Measurements from ENCODE around the gene SIN3A. TPM values are rescaled to one million over a fixed set of nuclear protein-coding genes. Genes with fewer than 3 reads are reported as not detected.
A peak's percentile ranks its signal among the peaks of the same experiment; 100 is the strongest.
"Not testable (repeated sequence)": the region's sequence is repeated elsewhere in the genome, so short reads cannot be mapped to it uniquely, and the experiment has no call there.

SIN3A gene
- total RNA-seq, 8 experiments from 2014 or later: 14.6 to 62.6 (median 26.3) TPM

- ATAC-seq (replicated peaks in 6 of 8); H3K4me1 ChIP-seq (replicated peaks in 1 of 2); H3K27ac ChIP-seq; in situ Hi-C loops (cut with MboI; ENCODE audit: low pct_unique_long_range_greater_than_20kb in 2 of 9, low sequenced_read_pairs in 9 of 9, unreplicated experiment in 9 of 9); H3K4me3 ChIP-seq: not testable (repeated sequence)
- 80 to 100% (median 94%) methylated on average over 2 to 8 of the region's 10 CpGs; no CpG with 5 or more reads in 2 of the 10 experiments for WGBS, 10 experiments
Measured at GRCh38 chr15:75445324-75445723, 6.2 kb downstream of the SIN3A start.

DNA sequence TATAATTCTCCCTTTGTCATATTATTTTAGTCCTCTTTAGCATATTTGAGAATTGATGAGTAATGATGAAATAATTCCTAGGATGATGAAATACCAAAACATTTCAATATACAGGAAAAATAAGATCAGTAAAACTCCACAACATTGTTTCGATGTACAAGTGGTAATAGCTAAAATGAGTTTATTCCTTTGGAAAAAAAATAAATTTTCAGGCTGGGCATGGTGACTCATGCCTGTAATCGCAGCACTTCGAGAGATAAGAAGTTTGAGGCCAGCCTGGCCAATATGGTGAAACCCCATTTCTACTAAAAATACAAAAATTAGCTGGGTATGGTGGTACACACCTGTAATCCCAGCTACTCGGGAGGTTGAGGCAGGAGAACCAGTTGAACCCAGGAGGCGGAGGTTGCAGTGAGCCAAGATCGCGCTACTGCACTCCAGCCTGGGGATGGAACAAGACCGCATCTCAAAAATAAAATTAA, 7.5 kb downstream of the SIN3A start:
- H3K4me1 ChIP-seq (replicated peaks in 1 of 2); H3K4me3 ChIP-seq; in situ Hi-C loops (cut with MboI; ENCODE audit: low pct_unique_long_range_greater_than_20kb in 2 of 9, low sequenced_read_pairs in 9 of 9, unreplicated experiment in 9 of 9); H3K27ac ChIP-seq: not testable (repeated sequence)
- 68 to 100% (median 95%) methylated on average over 2 to 8 of the region's 8 CpGs; no CpG with 5 or more reads in 1 of the 10 experiments for WGBS, 10 experiments
- peak in 1 of 8 experiments; percentile 46 for ATAC-seq (replicated peaks in 6 of 8)

GRCh38 chr15:75437721-75438120, 13.8 kb downstream of the SIN3A start:
- H3K4me1 ChIP-seq (replicated peaks in 1 of 2): no peaks in the 10 kb centered on the region
- ATAC-seq (replicated peaks in 6 of 8): no peak
- H3K27ac ChIP-seq: no peak overlapping the region
- in situ Hi-C loops (cut with MboI; ENCODE audit: low pct_unique_long_range_greater_than_20kb in 2 of 9, low sequenced_read_pairs in 9 of 9, unreplicated experiment in 9 of 9): no loop called here
- WGBS, 10 experiments: 85 to 100% (median 100%) methylated on average over 1 to 4 of the region's 4 CpGs; no CpG with 5 or more reads in 1 of the 10 experiments
- H3K4me3 ChIP-seq: no peak overlapping the region

- Histone ChIP-seq H3K4me3 (no peak overlapping the region), H3K27ac (no peak overlapping the region), H3K4me1 (replicated peaks in 1 of 2) (no peaks in the 10 kb centered on the region)
- ATAC-seq (replicated peaks in 6 of 8): peak in 3 of 8 experiments; percentile 32 to 95 (median 79)
- in situ Hi-C loops (cut with MboI; ENCODE audit: low pct_unique_long_range_greater_than_20kb in 2 of 9, low sequenced_read_pairs in 9 of 9, unreplicated experiment in 9 of 9): no loop called here
- WGBS, 10 experiments: 50 to 100% (median 80%) methylated on average over 1 to 5 of the region's 5 CpGs; no CpG with 5 or more reads in 5 of the 10 experiments
Measured at GRCh38 chr15:75436881-75437280, 14.6 kb downstream of the SIN3A start.

DNA sequence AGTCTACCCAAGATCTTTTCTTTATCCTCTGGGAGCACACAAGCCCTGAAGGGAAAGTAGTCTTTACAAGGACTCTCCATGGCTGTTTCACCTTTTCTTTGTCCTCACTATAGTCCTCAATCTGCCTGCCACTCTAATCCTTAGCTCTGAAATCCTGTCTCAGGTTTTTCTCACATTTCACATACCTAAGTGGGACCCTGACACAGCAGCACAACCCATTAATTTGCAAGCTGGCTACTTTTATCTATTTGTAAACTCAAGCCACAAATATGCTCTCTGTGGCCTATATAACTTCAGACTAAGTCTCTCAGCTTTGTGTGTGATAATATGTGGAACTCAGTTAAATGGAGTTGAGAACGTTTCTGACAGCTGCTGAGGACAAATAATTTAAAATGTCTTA, 19.8 kb downstream of the SIN3A start:
- ATAC-seq (replicated peaks in 6 of 8): no peak
- in situ Hi-C loops (cut with MboI; ENCODE audit: low pct_unique_long_range_greater_than_20kb in 2 of 9, low sequenced_read_pairs in 9 of 9, unreplicated experiment in 9 of 9): no loop called here
- H3K27ac ChIP-seq: no peak overlapping the region

DNA sequence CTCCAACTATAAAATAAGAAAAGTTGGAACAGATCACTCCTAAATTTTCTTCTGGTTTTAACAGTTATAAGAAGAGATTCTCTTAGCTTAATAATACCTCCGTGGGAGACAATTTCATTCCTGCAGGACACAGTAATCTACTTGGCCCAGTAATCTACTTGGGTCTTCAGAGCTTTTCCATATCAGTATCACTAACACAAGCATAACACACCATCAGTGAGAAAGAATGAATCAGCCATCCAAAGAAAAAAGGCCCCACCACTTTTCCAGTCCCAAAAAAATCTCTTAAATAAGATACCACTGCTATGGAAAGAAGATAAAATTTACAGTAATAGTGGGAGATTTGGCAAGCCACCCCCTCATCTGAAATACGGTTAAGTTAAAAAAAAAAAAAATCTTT, 20.2 kb downstream of the SIN3A start:
- Histone ChIP-seq H3K4me3 (no peak overlapping the region), H3K4me1 (replicated peaks in 1 of 2) (no peaks in the 10 kb centered on the region), H3K27ac (no peak overlapping the region)
- whole genome bisulfite sequencing, 10 experiments: 80 to 100% (median 94%) methylated on average over 1 to 2 of the region's 2 CpGs; no CpG with 5 or more reads in 1 of the 10 experiments
- ATAC-seq (replicated peaks in 6 of 8): no peak
- in situ Hi-C loops (cut with MboI; ENCODE audit: low pct_unique_long_range_greater_than_20kb in 2 of 9, low sequenced_read_pairs in 9 of 9, unreplicated experiment in 9 of 9): no loop called here

More for the DNA sequence above, 19.8 kb downstream of the SIN3A start:
- no peaks in the 10 kb centered on the region for H3K4me1 ChIP-seq (replicated peaks in 1 of 2)
- 43 to 80% (median 69%) methylated on average over 1 of the region's 1 CpG; no CpG with 5 or more reads in 6 of the 10 experiments for WGBS, 10 experiments
- no peak overlapping the region for H3K4me3 ChIP-seq

DNA sequence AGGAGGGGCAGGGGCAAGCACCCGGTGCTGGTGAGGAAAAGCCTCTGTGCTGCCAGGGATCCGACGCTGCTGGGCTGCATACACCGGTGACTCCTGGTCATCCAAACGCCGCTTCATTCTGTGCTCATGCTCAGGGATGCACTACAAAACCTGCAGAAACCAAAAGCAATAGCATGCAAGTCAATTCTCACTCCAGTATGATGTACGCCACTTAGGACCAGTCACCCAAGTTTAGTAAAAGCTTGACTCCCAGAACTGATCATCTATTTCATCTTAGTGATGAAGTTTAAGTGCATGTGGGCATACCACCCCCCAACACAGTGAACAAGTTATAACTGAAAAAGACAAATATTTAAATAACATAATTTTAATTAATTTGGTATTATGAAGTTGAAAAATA, 21.2 kb downstream of the SIN3A start:
- no peaks in the 10 kb centered on the region for H3K4me1 ChIP-seq (replicated peaks in 1 of 2)
- no peak overlapping the region for H3K4me3 ChIP-seq
- WGBS, 10 experiments: 40 to 100% (median 96%) methylated on average over 1 to 6 of the region's 7 CpGs; no CpG with 5 or more reads in 3 of the 10 experiments
- no peak for ATAC-seq (replicated peaks in 6 of 8)
- no peak overlapping the region for H3K27ac ChIP-seq
- in situ Hi-C loops (cut with MboI; ENCODE audit: low pct_unique_long_range_greater_than_20kb in 2 of 9, low sequenced_read_pairs in 9 of 9, unreplicated experiment in 9 of 9): no loop called here

- H3K4me3 ChIP-seq: no peak overlapping the region
- 88 to 100% (median 93%) methylated on average over 2 to 3 of the region's 3 CpGs; no CpG with 5 or more reads in 1 of the 10 experiments for WGBS, 10 experiments
- H3K4me1 ChIP-seq (replicated peaks in 1 of 2): no peaks in the 10 kb centered on the region
- H3K27ac ChIP-seq: no peak overlapping the region
- no peak for ATAC-seq (replicated peaks in 6 of 8)
- in situ Hi-C loops (cut with MboI; ENCODE audit: low pct_unique_long_range_greater_than_20kb in 2 of 9, low sequenced_read_pairs in 9 of 9, unreplicated experiment in 9 of 9): no loop called here
Measured at GRCh38 chr15:75428152-75428551, 23.3 kb downstream of the SIN3A start.

DNA sequence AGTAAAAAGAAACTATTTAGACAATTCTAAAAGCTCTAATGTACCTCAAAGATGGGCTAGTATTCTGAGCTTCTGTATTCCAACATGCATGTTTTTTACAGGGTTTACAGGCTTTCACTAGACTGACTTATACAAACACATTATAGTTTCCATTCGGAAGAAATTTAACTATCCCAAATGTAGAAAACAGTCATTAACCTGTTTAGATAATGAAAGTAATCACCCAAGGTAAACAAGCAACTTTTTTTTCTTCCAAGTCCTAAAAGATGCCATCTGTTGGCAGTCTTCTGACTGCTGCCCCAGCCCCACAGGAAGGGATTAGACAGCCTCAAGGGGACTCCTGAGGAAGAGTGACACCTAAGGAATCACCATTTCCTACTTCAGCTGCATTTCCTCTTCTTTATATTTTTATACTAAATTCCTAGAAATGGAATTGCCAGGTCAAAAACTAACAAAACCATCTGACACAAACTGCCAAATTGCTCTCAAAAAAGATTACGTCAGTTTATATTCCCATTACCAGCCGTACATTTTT, 25.5 kb downstream of the SIN3A start:
- in situ Hi-C loops (cut with MboI; ENCODE audit: low pct_unique_long_range_greater_than_20kb in 2 of 9, low sequenced_read_pairs in 9 of 9, unreplicated experiment in 9 of 9): no loop called here
- no peak overlapping the region for H3K27ac ChIP-seq
- ATAC-seq (replicated peaks in 6 of 8): no peak

DNA sequence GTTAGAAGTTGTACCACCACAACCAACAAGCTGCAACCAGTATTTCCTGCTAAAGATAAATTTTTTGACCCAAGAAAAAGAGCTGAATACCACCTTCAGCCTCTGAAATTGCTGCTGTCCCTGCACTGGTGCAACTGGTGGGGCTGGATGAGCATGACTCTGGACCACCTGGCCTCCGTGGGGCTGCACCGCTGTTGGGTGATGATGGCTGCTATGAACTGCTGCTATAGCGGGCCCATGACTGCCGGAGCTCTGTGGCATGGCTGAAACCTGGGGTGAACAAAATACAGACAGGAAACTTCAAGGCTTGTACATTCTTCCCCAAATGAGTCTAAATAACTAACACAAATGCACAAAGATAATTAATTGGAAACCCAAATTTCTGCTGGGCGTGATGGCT, 28.9 kb downstream of the SIN3A start:
- WGBS, 10 experiments: 93 to 100% (median 95%) methylated on average over 2 to 5 of the region's 5 CpGs; no CpG with 5 or more reads in 5 of the 10 experiments
- no peak overlapping the region for H3K27ac ChIP-seq
- no peak overlapping the region for H3K4me3 ChIP-seq
- in situ Hi-C loops (cut with MboI; ENCODE audit: low pct_unique_long_range_greater_than_20kb in 2 of 9, low sequenced_read_pairs in 9 of 9, unreplicated experiment in 9 of 9): no loop called here
- no peak for ATAC-seq (replicated peaks in 6 of 8)
- H3K4me1 ChIP-seq (replicated peaks in 1 of 2): no peaks in the 10 kb centered on the region

More for the DNA sequence above, 25.5 kb downstream of the SIN3A start:
- Histone ChIP-seq H3K4me3 (no peak overlapping the region), H3K4me1 (replicated peaks in 1 of 2) (no peaks in the 10 kb centered on the region)
- 70 to 100% (median 95%) methylated on average over 1 to 3 of the region's 3 CpGs; no CpG with 5 or more reads in 2 of the 10 experiments for WGBS, 10 experiments

GRCh38 chr15:75420698-75421097, 30.8 kb downstream of the SIN3A start:
- Histone ChIP-seq H3K4me3 (no peak overlapping the region), H3K27ac (no peak overlapping the region), H3K4me1 (replicated peaks in 1 of 2) (no peaks in the 10 kb centered on the region)
- in situ Hi-C loops (cut with MboI; ENCODE audit: low pct_unique_long_range_greater_than_20kb in 2 of 9, low sequenced_read_pairs in 9 of 9, unreplicated experiment in 9 of 9): no loop called here
- ATAC-seq (replicated peaks in 6 of 8): no peak

DNA sequence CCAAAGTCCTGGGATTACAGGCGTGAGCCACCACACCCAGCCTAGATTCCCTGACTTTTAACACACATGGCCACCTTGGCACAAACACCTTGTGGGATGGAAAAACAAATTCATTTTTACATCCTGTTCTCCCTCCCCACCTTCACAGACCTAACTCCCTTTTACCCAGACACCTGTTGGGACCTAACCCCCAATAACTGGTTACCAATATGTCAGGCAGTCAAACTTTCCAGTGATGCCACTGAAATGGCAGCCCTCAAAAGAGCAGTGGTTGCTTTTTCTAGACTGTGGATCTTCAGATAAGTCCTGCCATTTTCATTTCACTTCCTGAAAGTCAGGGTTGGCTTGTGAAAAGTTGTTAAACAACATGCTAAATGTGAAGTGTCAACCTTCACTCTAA, 34.9 kb downstream of the SIN3A start:
- Histone ChIP-seq H3K4me3 (no peak overlapping the region), H3K27ac (no peak overlapping the region), H3K4me1 (replicated peaks in 1 of 2) (no peaks in the 10 kb centered on the region)
- in situ Hi-C loops (cut with MboI; ENCODE audit: low pct_unique_long_range_greater_than_20kb in 2 of 9, low sequenced_read_pairs in 9 of 9, unreplicated experiment in 9 of 9): no loop called here
- no peak for ATAC-seq (replicated peaks in 6 of 8)
- WGBS, 10 experiments: 100% methylated on average over 1 of the region's 1 CpG; no CpG with 5 or more reads in 8 of the 10 experiments

DNA sequence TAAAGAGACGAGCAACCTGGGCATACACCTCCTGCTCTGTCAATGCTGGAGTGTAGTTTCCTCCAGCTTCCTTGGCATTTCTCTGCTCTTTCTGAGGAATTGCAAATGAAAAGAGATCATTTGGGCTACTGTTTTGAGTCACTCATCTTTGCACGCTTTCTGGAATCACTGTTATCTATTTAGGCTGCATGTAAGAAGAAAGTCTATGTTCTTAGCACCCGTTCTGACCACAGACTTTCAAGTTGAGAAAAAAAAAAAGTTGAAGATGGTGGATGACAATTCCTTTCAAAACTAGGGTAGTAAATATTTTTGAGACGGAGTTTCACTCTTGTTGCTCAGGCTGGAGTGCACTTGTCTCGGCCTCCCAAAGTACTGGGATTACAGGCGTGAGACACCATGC, 41.3 kb downstream of the SIN3A start:
- no peak for ATAC-seq (replicated peaks in 6 of 8)
- H3K4me3 ChIP-seq: no peak overlapping the region
- no peaks in the 10 kb centered on the region for H3K4me1 ChIP-seq (replicated peaks in 1 of 2)
- in situ Hi-C loops (cut with MboI; ENCODE audit: low pct_unique_long_range_greater_than_20kb in 2 of 9, low sequenced_read_pairs in 9 of 9, unreplicated experiment in 9 of 9): no loop called here
- no peak overlapping the region for H3K27ac ChIP-seq
- 72 to 100% (median 100%) methylated on average over 1 to 4 of the region's 6 CpGs; no CpG with 5 or more reads in 1 of the 10 experiments for WGBS, 10 experiments

- WGBS, 10 experiments: 14 to 100% (median 100%) methylated on average over 1 of the region's 1 CpG; no CpG with 5 or more reads in 1 of the 10 experiments
- Histone ChIP-seq H3K4me3 (no peak overlapping the region), H3K27ac (no peak overlapping the region), H3K4me1 (replicated peaks in 1 of 2) (no peaks in the 10 kb centered on the region)
- ATAC-seq (replicated peaks in 6 of 8): no peak
- in situ Hi-C loops (cut with MboI; ENCODE audit: low pct_unique_long_range_greater_than_20kb in 2 of 9, low sequenced_read_pairs in 9 of 9, unreplicated experiment in 9 of 9): no loop called here
Measured at GRCh38 chr15:75407083-75407482, 44.4 kb downstream of the SIN3A start.

Measured in motor neuron (in vitro differentiated cells).